IPS DF 4.7 (cell line): ENCODE measurements around the gene RPP38.

Source experiments
- DNase-seq: peaks from one replicate; pipeline ENCODE4 v3.0.0-alpha.2; 2013; ENCODE audit warnings: low spot score; ENCODE audit errors: extremely low read depth

The RPP38 gene

DNA sequence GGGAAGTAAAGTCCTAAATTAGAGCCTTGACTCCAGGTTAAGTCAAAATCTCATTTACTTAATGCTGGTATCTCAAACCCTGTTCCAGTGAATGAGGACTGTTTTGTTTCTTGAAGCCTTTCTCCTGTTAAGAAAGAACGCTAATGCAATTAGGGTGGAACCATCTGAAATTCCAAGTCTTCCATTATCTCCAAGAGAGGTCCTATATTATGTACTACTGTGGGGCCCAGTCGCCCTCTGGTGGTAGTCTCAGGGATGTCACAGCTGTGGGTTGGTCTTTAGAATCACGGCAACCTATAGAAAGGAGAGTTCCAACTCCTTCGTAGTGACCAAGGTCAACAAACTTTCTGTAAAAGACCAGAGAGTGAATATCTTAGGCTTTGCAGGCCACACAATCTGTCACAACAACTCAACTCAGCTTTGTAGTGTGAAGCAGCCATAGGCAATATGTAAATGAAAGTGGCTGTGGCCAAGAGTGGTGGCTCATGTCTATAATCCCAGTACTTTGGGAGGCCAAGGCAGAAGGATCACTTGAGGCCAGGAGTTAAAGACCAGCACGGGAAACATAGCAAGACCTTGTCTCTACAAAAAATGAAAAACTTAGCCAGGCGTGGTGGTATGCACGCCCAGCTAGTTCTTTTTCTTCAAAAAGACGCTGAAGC, 9.3 kb downstream of the RPP38 start:
- peak; percentile 38 for DNase-seq

DNA sequence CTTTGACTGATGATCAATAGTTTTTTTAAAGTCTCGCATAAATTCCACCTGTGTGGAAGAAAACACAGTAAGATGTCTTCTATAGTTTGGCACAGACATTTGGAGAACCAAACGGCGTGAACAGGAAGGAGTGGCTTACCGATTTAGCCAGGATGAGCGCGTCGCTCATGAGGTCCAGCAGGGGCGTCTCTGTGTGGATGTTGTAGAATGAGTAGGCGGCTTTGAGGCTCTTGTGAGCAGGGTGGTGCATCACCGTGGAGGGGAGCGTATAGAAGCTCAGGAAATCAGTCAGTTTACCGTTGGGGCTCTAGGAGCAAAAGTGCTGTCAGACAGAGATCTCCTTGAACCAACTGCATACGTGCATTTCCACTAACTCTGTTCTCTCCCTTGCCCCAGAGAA, 15.5 kb downstream of the RPP38 start:
- DNase-seq = no peak

DNA sequence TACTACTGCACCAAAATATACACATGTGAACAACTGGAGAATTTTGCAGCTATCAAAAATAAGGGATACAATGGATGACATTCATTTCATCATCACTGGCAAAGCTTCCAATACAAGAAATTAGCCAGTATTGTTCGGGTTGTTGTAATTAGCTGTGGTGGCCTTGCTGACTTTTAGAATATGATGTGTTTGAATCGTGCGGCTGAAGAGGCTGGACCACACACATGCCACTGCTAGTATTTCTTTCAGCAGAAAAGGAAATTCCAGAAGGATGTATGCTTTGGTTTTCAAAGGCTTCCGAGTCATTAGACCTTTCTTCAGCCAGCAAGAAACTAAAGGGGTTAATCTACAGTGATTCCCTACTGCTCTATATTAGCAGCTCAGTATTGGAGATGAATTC, 16.6 kb downstream of the RPP38 start:
- DNase-seq = no peak

DNA sequence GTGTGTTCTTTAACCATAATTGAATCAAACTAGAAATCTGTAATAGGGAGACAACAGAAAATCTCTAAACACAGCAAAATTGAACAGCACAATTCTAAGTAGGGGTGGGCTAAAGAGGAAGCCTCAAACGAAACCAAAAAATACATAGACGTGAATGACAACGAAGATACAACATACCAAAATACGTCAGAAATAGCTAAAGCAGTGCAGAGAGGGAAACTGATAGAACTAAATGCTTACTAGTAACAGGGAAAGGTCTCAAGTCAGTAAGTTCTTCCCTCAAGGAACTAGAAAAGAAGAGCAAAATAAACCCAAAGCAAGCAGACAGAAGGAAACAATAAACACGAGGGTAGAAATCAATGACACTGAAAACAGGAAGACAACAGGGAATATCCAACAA, 19.1 kb downstream of the RPP38 start:
- DNase-seq = no peak

DNA sequence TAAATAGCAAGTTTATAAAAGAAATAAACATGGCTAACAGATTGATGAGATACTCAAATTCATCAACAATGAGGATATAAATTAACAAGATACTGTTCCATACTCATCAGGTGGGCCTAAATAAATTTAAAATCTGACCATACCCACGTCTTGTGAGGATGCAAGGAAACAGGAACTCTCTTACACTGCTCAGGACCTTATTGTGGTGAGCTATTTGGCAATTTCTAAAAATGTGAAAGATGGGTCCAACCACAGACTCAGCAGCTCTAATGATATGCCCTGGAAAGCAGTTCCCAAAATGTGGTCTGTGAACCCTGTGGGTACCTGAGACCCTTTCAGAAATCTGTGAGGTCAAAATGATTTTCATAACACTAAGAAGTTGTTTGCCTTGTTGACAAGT, 21.5 kb downstream of the RPP38 start:
- no peak for DNase-seq

DNA sequence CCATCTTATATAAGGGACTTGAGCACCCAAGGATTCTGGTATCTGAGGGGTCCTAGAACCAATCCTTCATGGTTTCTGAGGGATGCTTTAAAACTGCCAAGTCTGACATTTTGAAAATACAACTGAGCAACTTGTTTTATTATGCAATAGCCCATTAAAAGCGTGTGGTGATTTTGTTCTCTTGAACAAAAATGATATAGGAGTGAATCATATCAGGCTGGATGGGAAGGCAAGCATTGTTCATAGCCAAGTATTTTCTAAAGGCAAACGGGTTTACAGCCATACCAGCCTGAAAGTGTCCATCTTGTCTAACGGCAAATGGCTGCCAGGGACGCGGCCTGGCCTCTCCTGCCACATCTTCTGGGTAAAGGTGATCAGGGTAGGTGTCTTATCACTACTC, 23.4 kb downstream of the RPP38 start:
- DNase-seq = no peak

DNA sequence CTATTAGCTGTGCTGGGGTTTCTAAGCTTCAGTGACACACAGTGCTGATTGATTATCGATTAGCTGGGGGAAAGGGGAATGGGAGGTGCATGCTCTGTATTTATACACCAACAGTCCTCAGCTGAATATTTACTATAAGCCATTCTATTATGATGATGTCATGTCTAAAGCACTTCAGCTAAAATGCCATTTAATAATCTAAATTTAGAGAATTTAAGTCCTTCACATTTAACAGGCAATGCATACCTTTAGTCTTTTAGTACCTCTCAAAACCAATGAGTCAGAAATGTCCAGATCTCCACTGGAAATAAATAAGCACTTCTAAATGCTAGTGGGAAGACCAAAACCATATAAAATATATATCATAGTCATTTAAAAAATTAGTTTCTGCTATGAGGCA, 24.6 kb downstream of the RPP38 start:
- DNase-seq = no peak

DNA sequence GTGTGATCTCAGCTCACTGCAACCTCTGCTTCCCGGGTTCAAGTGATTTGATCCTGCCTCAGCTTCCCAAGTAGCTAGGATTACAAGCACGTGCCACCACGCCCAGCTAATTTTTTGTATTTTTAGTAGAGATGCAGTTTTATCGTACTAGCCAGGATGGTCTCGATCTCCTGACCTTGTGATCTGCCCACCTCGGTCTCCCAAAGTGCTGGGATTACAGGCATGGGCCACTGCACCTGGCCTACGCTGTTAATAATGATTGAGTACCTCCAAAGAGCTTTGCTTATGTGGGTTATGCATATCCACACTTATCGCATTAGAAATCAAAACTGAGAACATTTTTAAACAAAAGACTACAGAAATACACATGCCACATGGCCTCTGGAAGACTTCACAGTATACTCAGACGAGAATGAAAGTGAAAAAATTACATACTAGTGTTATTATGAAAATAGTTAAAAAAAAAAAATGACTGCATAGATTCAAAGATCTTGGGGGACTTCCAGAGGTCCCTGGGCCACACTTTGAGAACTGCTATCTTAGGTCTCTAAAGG, 25.4 kb downstream of the RPP38 start:
- DNase-seq = no peak

DNA sequence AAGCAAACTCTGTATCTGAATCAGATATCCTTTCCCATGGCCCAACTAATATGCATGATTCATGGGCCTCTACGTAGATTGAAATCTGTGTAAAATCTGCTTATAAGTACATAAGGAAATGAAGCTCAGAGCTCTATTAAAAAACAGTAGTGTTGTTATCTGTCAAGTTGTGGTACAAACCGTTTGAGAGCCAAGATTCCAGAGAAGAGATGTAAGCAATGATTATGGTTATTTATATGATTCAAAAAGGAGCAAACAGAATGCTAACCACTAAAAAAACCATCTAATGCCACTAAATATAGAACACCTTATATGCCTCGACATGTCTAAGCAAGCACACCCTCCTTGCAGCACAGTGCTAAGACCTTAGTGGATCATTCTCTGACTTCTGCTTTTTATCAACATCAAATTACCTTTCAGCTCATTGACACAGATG, 26.6 kb downstream of the RPP38 start:
- DNase-seq = no peak

DNA sequence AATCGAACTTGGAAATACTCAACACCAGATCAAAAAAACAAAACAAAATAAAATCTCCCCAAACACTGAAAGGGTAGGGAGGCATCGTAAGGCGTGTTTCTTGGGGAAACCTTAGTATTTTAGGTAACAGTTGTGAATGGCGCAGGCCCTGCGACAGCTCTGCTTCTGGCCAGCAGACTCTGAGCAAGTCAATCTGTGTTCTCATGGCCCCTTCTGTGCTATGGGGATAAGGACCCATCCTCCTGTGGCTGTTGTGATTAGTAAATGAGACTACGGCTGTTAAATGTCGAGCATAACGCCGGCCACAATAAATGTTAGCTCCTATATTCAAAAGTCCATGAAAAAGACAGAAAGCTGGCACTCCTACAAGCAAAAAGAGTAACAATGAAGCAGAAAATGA, 27.0 kb downstream of the RPP38 start:
- DNase-seq = no peak

DNA sequence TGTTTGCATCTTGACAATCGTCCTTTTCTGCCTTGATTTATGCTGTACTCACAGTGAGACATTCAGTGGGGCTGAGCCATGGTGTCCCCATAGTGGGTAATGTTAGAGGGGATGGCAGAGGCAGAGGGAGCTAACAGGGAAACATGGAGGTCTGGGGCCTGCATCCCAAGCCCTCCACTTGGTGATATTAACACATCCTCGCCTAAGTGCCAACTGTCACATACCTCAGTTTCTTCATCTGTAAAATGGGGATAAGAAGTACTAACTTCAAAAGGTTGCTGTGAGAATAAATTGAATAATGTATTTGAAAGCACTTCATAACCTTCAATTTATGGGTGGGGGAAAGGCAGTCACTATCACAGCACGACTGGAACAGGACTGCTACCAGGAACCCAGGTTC, 27.8 kb downstream of the RPP38 start:
- no peak for DNase-seq

DNA sequence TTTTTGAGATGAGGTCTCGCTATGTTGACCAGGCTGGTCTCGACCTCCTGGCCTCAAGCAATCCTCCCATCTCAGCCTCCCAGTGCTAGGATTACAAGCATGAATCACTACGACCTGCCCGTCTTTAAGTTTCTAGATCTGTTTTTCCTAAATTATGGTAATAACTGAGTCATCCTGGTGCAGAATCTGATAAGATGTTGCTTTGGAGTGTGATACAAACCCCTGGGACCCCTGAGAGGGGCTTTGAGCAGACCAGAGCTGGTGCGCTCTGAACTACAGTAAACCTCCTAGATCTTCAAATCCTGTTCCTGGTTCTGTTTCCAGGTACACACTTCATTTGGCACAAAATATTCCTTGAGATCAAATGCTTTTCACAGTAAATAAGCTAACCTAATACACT, 34.2 kb downstream of the RPP38 start:
- no peak for DNase-seq

DNA sequence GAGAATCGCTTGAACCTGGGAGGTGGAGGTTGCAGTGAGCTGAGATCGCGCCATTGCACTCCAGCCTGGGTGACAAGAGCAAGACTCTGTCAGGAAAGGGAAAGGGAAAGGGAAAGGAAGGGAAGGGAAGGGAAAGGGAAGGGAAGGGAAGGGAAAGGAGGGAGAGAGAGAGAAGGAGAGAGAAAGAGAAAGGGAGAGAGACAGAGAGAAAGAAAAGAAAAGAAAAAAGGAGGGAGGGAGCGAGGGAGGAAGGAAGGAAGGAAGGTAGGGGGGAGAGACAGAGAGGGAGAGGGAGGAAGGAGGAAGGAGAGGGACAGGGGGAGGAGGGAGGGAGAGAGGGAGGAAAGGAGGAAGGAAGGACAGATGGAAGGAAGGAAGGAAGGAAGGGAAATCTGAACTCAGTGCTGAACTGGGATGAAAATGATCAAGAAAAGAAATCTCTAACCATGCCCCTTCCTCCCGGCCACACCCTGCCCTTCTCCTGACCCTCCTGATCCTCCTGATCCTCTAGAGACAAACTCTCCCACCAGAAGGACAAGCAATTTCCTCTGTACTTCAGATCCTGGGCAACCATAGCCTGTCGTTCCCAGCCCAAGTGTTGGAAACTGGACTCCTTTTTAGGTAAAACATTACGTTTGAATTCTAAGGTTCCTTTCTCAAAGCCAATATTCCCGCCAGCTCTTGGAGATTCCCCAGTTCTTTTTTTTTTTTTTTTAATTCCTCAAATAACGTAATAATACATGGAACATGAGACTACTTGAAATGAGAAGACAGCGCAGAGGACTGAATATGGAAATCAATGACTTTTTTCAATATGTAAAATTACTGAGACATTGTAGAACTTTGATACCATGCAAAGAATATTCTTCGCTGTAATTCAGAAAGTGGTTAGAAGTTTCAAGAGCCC, 39.2 kb downstream of the RPP38 start:
- no peak for DNase-seq

DNA sequence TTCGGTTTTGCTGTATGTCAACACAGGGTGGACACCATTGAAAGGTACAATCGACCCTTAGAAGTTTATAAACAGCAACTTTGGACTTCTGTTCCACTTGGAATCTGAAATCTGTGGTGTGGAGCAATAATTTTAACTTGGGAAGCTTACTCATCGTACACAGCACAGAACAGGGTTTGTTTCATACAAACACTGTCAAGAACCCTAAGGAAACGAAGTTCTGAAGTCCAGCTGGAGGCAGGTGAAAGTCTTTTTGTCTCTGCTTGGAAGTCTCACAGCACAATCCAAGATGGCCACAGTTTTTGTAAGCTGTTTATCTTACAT, 39.8 kb downstream of the RPP38 start:
- no peak for DNase-seq

DNA sequence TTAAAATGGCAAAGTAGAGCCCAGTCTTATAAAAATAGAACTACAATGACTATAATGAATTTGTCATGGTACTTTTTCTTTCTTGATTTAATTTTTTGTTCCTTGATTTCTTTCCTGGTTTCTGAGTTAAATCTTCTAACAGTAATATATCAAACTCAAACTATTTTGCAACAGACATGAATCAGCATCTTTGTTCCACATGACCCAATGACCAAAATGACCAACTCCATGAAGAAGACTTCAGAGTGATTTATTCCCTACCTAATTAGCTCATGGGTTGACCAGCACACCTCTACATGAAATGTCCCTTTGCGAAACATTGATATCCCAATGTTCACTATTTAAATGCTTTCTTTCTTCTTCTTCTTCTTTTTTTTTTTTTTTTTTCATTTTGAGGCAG, 40.5 kb downstream of the RPP38 start:
- no peak for DNase-seq

DNA sequence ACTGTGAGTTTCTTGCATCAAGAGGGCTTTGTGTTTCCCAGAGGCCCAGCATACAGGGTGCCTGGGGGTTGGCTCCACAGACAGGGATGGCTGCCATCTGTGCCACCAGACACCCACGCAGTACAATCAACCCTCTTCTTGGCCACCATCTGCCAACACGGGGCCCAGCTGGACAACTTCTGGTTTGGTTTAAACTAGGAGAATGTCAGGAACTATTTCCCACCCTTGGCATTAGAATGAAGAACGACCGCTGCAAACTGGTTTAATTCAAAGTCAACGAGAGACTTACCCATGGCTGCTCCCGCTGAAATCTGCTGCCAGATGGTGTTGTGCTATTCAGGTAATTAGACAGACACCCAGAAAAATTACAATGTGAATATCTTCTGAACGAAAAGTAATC, 43.5 kb downstream of the RPP38 start:
- DNase-seq = no peak

DNA sequence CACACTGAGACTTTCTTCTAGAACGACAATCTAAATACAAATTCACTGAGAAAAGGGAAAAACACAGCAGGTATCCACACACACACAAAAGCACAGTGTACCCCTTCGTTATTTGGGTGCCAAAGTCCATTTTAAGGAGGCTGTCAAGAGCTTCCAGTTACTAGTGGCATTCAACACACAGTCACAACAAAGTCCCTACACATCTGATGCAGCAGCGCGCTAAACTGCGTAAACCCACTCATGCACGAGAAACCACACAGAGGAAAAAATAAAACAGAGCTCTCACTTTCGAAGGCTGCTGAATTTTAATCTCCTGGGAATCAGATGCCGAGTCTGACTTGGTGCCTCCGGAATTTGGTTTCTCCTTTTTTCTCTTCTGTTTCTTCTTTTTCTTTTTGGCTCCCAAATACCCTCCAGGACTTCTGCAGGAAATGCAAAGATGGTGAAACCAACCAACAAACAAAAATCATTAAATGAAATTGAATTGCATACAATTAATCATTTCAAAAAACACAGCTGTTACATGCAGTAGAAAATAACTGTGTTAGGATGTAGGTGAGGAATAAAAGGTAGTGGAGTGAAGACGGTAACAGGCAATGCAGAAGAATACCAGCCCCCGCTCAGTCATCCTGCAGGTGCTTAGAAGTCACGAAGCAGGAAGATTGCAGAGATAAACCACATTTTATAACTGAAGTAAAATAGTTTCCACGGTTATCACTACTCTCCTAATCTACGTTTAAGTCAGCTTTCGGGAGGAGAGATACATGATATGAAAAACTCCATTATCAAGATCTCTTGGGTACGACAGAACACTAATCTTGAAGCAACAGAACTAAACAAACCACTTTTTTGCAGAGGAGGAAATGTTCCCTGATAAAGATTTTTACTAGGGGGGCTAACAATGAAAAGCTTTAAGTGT, 44.2 kb downstream of the RPP38 start:
- no peak for DNase-seq

DNA sequence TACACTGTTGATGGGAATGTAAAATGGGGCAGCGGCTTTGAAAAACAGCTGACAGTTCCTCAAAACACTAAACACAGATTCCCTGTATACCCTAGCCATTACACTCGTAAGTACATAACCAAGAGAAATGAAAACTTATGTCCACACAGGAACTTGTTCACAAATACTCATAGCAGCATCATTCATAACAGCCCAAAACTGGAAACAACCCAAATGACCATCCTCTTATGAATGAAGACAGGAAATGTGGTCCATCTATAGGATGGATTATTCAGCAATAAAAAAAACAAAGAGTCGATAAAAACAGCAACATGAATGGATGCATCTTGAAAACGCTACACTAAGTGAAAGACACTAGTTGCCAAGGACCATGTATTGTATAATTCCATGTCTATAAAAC, 47.6 kb downstream of the RPP38 start:
- DNase-seq = no peak

DNA sequence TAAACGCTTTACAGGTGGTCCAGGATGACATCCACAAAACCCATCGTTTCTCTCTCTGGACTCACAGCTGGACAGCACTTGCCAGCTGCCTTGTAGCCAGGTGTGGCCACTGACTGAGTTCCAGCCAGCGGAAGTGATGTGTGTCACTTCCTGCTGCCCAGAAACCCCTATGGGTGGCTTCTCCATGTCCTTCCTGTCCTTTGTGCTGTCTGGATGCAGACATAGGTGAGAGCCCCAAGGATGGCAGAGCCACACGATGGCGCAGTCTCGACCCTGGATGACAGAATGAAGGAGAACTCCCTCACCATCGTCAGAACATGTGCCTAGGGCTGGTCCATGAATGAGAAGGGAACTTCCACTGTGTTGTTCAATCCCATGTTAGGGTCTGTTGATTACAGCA, 49.2 kb downstream of the RPP38 start:
- DNase-seq = no peak

DNA sequence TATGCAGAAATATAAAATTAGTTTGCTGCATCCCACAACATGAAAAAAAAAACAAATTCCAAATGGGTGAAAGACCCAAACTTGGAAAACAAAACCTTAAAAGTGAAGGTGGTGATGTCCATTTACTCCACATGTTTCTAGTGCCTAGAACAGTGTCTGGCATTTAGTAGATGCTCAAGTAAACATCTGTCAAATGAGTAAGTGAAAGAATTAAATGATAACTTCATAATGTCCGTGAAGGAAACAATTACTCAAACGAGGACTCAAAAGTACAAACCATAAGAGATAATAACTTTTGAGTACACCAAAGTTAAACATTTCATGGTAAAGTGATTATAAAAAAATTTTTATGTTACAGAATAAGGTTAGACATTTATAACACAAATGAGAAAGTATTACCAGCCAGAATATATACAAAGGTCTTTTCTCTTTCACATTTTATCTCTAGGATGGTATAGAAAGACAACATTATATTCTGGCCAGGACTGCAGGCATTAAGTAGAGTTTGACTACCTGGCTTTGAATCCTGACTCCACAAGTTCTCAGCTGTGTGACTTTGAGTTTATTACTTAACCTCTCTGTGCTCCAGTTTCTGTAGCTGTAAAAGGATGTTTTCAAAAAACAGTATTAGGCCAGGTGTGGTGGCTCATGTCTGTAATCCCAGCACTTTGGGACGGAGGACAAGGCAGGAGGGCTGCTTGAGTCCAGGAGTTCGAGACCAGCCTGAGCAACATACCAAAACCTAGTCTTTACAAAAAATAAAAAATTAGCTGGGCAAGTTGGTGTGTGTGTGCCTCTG, 50.6 kb downstream of the RPP38 start:
- no peak for DNase-seq
